Activated CD8-positive, alpha-beta memory T cell treated with anti-CD3 and anti-CD28 coated beads for 4 hours (primary cell): ENCODE measurements around the gene UROD.
"Not testable (repeated sequence)": the region's sequence is repeated elsewhere in the genome, so short reads cannot be mapped to it uniquely, and the experiment has no call there.

Experiments
- DNase-seq, 2 donors: peaks; one replicate each; pipeline ENCODE4 v3.0.0-alpha.2; 2020; ENCODE audit warnings: low read depth in 2 of 2

Gene UROD

GRCh38 chr1:45011837-45012638 is at the start of gene UROD:
Gene UROD (plus strand): TSS chr1:45012254. CDS start chr1:45012266, 12 bp downstream.
- peak; percentile 77 to 83 for DNase-seq

GRCh38 chr1:44962729-44963128 is 49.3 kb upstream of the UROD start:
- no peak for DNase-seq

GRCh38 chr1:44964396-44964795 is 47.7 kb upstream of the UROD start:
- no peak for DNase-seq

- no peak for DNase-seq
Measured at GRCh38 chr1:44970317-44970716, 41.7 kb upstream of the UROD start.

GRCh38 chr1:44973645-44974044 is 38.4 kb upstream of the UROD start:
- DNase-seq, result no peak

GRCh38 chr1:44976252-44976651 is 35.8 kb upstream of the UROD start:
- no peak for DNase-seq

- DNase-seq, result not testable (repeated sequence)
Measured at GRCh38 chr1:44977372-44977771, 34.7 kb upstream of the UROD start.

- DNase-seq, result no peak
Measured at GRCh38 chr1:44985747-44986359, 26.2 kb upstream of the UROD start.

GRCh38 chr1:44988531-44989156 is 23.4 kb upstream of the UROD start:
- no peak for DNase-seq

- DNase-seq, result no peak
Measured at GRCh38 chr1:44994309-44994898, 17.6 kb upstream of the UROD start.

- no peak for DNase-seq
Measured at GRCh38 chr1:44995467-44996238, 16.4 kb upstream of the UROD start.

- DNase-seq, result no peak
Measured at GRCh38 chr1:44999232-44999631, 12.8 kb upstream of the UROD start.

- no peak for DNase-seq
Measured at GRCh38 chr1:45001011-45001481, 11.0 kb upstream of the UROD start.

- DNase-seq, result not testable (repeated sequence)
Measured at GRCh38 chr1:45001576-45001975, 10.5 kb upstream of the UROD start.

- no peak for DNase-seq
Measured at GRCh38 chr1:45002650-45003645, 9.1 kb upstream of the UROD start.

- DNase-seq, result no peak
Measured at GRCh38 chr1:45003741-45004140, 8.3 kb upstream of the UROD start.

- DNase-seq, result no peak
Measured at GRCh38 chr1:45004281-45004920, 7.7 kb upstream of the UROD start.

- DNase-seq, result no peak
Measured at GRCh38 chr1:45005761-45006160, 6.3 kb upstream of the UROD start.

- DNase-seq, result no peak
Measured at GRCh38 chr1:45007311-45007710, 4.7 kb upstream of the UROD start.

GRCh38 chr1:45008076-45008475 is 4.0 kb upstream of the UROD start:
- no peak for DNase-seq
